ENCODE results near the gene MLNR.

Gene MLNR, protein sequence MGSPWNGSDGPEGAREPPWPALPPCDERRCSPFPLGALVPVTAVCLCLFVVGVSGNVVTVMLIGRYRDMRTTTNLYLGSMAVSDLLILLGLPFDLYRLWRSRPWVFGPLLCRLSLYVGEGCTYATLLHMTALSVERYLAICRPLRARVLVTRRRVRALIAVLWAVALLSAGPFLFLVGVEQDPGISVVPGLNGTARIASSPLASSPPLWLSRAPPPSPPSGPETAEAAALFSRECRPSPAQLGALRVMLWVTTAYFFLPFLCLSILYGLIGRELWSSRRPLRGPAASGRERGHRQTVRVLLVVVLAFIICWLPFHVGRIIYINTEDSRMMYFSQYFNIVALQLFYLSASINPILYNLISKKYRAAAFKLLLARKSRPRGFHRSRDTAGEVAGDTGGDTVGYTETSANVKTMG

DNA sequence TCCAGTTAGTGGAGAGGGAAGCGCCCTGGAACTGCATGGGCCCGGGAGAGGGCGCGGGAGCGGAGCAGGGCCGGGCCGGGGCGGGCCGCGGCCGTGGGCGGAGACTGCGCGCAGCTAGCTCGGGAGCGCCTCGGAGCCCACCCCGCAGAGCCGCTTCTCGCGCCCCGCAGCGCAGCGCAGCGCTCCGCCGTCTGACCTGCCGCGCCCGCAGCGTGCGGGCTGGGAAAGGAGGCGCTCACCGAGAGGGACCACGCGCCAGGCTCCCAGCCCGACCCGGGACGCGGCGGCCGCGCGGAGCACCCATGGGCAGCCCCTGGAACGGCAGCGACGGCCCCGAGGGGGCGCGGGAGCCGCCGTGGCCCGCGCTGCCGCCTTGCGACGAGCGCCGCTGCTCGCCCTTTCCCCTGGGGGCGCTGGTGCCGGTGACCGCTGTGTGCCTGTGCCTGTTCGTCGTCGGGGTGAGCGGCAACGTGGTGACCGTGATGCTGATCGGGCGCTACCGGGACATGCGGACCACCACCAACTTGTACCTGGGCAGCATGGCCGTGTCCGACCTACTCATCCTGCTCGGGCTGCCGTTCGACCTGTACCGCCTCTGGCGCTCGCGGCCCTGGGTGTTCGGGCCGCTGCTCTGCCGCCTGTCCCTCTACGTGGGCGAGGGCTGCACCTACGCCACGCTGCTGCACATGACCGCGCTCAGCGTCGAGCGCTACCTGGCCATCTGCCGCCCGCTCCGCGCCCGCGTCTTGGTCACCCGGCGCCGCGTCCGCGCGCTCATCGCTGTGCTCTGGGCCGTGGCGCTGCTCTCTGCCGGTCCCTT, at the start of gene MLNR:
TSS of gene MLNR (plus strand) at position 303 of the 820 bp plus-strand sequence. CDS start at position 303, 0 bp downstream.
- DNase-seq (ENCODE audit: low read depth in 2 of 2) = peak in 1 of 2 donors; percentile 24

DNA sequence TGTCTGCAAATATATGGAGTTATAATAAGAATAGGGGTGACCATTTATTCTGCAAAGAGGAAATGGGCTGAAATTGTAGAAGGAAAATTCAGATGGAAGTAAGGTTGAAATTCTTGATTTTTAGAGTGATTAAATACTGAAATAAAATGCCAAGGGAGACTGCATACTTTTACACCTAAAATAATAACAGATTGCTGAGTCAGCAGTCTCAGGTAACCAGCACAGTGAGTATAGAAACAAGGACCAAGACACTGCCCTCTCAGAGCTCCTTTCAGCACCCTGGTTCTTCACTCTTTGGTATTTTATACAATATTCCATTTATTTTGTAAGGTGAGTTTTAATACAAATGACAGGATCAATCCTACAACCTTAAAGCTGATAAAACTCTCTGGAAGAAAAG, 48.8 kb upstream of the MLNR start:
- DNase-seq (ENCODE audit: low read depth in 2 of 2) = no peak

- no peak for DNase-seq (ENCODE audit: low read depth in 2 of 2)
Observed at GRCh38 chr13:49183672-49184325, 36.3 kb upstream of the MLNR start.

GRCh38 chr13:49184621-49185020, 35.5 kb upstream of the MLNR start:
- no peak for DNase-seq (ENCODE audit: low read depth in 2 of 2)

DNA sequence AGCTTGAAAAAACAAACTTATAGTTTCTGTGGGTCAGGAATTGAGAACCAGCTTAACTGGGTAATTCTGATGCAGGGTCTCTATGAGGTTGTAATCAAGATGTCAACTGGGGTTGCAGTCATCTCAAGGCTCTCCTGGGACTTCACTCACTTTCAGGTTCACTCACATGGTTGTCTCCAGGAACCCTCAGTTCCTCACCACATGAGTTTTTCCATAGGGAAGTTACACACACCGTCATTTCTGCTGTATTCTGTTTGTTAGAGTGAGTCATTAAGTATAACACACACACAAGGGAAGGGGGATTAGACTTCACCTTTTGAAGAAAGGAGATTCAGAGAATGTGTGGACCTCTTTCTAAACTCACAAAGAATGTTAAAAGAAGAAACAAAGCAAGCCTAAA, 34.9 kb upstream of the MLNR start:
- no peak for DNase-seq (ENCODE audit: low read depth in 2 of 2)

GRCh38 chr13:49190901-49191300, 29.2 kb upstream of the MLNR start:
- DNase-seq (ENCODE audit: low read depth in 2 of 2) = no peak

GRCh38 chr13:49206641-49207040, 13.5 kb upstream of the MLNR start:
- no peak for DNase-seq (ENCODE audit: low read depth in 2 of 2)

DNA sequence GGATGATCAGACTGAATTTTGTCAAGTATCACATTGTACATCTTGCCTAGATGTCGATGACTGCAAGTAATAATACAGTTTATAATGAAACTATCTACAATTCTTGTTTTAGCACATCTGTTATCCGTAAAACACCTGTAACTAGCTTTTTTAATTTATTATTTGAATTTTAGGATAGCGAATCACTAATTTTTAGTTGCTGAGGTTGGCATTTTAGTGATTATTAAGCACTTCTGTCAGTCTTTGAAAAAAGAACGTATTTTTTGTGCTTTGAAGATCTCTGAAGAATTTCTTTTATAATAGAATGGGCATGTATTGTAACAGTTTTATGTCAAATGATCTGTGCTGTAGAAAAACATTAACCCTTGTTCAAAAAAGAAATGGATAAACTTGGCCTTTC, 11.5 kb upstream of the MLNR start:
- DNase-seq (ENCODE audit: low read depth in 2 of 2) = no peak

GRCh38 chr13:49210114-49210513, 10.0 kb upstream of the MLNR start:
- DNase-seq (ENCODE audit: low read depth in 2 of 2) = no peak

DNA sequence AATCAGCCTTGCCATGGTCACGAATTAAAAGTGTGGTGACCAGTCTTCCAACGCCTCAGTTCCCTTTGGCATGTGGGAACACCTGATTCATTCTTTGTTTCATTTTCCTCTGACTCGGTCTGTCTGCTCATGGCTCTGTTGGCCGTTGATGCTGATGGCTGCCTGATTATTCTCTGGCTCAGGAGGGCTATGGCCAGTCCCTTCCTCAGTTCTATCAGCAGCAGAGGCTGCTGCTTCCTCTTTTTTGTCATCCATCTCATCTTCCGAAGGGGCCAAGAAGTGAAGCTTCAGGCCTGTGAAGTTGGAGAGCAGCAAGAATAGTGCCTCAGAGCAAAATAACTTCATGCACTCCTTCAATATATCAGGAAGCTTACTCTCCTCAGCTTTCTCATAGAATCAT, 9.5 kb upstream of the MLNR start:
- no peak for DNase-seq (ENCODE audit: low read depth in 2 of 2)

DNA sequence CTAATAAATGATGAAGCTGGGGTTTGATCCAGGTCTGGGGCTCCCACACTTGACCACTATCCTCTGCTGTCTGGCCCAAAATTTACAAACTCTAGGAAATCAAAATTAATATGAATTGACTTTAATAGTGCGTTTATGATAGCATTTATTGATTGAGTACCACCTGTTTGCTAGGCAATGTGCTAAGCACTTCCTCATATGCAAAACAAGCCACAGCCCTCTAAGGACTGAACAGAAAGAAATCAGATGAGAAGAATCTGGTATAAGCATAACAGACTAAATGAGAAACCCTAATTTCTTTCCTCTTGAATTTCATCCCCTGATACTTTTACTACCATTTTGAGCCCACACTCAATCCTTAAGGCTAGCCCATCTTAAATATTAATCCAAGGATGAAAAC, 6.6 kb upstream of the MLNR start:
- no peak for DNase-seq (ENCODE audit: low read depth in 2 of 2)

- DNase-seq (ENCODE audit: low read depth in 2 of 2) = no peak
Observed at GRCh38 chr13:49213997-49214916, 5.9 kb upstream of the MLNR start.

DNA sequence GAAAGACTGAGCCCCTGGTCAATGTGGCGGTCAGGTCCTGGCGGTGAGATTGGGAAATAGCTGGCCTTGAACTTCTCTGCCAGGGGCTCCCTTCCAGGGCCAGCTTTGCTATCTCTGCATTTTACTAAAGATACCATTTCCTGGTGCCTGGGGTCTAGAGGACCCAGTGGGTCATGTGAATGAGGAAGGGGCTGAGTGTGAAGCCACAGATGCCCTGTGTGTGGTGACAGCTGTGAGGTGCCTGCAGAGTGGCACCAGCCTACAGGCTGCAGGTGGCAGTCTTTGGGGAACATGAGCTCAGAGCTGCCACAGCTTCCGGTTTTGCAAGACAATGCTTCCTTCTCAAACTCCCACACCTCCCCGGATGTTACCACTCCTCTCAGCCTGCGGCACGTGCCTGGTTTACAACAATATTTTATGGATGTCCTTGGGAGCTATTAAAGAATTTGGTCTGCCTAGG, 5.2 kb upstream of the MLNR start:
- no peak for DNase-seq (ENCODE audit: low read depth in 2 of 2)

- DNase-seq (ENCODE audit: low read depth in 2 of 2) = no peak
Observed at GRCh38 chr13:49216334-49216733, 3.8 kb upstream of the MLNR start.

GRCh38 chr13:49217962-49218492, 2.1 kb upstream of the MLNR start:
- DNase-seq (ENCODE audit: low read depth in 2 of 2) = no peak

DNA sequence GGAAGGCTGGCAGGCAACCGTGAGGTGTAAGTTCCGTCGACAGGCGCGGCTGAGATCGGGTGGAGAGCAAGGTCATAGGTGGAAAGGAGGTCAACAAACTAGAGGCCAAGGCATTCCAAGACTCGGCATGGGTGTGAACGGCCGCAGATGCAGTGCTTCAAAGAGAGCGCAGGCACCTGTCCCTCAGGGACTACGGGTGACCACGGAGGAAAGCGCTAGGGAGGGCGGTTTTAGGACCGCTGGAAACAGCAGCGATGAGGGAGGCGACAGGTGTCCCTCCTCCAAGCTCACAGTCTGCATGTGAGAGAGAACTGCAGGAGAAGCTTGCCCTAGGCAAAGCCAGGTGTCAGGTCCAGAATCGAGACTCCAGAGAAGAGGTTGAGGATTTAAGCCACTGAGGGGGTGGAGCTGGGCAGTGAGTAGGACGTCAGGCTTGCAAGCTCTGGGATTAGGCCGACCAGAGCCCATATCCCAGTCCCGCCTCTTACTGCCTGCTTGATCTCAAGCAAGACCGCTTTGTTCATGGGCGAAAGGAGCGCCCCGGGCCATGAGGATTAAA, 1.6 kb upstream of the MLNR start:
- no peak for DNase-seq (ENCODE audit: low read depth in 2 of 2)

- no peak for DNase-seq (ENCODE audit: low read depth in 2 of 2)
Observed at GRCh38 chr13:49219647-49220035, 497 bp upstream of the MLNR start.

- peak in 1 of 2 donors; percentile 7 for DNase-seq (ENCODE audit: low read depth in 2 of 2)
Observed at GRCh38 chr13:49220856-49221589, 885 bp downstream of the MLNR start.

GRCh38 chr13:49221590-49221965, 1.4 kb downstream of the MLNR start:
- no peak for DNase-seq (ENCODE audit: low read depth in 2 of 2)

Data from activated CD4-positive, alpha-beta T cell treated with anti-CD3 and anti-CD28 coated beads for 24 hours (primary cell).